H54 (cell line): ENCODE results near the gene FBLN2.
"Not testable (repeated sequence)": the region's sequence is repeated elsewhere in the genome, so short reads cannot be mapped to it uniquely, and the experiment has no call there.

Experiments used
- DNase-seq: peaks from one replicate; pipeline ENCODE4 v3.0.0; 2011; ENCODE audit warnings: low spot score, mixed read lengths; ENCODE audit not compliant: insufficient read length
- FAIRE-seq: peaks from 3 replicates; lab custom pipeline; 2011; peaks lifted over from hg19 to GRCh38; lab: Jason Lieb, UNC
- POLR2A ChIP-seq: IDR thresholded peaks from 2 replicates; pipeline ENCODE4 v1.6.1; 2011; ENCODE audit warnings: low read depth, mild to moderate bottlenecking, low read length

The FBLN2 gene

DNA sequence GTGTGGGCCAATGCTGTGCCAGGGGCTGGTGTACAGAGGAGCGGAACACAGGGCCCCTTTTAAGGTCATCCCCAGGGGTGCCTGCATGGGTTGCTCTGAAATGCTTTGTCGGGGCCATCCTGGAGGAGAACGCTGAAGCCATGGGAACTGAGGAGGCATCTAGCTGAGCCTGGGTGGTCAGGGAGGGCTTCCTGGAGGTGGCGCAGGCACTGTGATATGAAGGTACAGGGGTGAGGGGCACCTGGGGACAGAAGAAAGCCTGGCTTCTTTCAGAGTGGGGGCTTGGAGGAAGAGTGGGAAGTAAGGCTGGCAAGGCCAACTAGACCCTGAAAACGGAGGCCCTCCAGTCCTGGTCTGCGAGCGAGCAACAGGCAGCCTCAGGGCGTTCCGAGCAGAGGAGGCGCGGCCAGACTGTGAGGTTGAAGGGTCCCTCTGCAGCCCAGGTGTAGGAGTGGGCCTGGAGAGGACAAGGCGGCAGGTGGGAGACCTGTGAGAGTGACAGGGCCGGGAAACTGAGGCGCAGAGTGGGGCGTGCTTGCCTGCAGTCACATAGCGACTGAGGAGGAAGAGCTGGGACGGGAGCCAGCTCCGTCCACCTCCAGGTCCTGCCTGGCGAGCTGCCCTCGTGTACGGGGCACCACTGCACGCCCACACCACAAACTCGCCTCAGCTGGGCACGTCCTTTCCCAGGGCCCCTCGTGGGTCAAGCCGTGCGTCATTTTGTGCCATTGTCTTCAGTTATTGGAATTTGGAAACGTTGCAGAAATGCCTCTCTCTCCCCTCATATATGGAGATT is 4.1 kb downstream of the FBLN2 start:
- no peak for FAIRE-seq
- no peak for TF ChIP-seq POLR2A

DNA sequence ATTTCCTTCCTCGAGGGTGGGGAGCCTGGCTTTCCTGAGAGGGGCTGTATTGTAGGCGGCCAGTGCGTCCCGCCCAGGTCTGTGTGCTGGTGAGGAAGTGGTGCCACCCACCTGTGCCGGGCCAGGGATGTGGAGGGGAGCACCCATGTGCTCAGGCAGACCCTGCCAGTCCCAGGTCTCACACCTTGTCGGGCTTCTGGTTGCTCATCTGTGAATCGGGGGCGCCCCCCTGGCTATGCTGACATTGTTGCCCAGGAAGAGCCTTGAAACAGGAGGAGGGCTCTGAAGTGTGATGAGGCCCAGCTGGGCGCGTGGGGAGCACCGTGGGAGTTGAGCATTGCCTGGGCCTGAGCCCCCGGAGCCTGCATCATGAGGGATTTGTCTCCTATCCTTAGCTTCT is 4.8 kb downstream of the FBLN2 start:
- TF ChIP-seq POLR2A, result no peak
- no peak for DNase-seq
- FAIRE-seq, result no peak

More for the DNA sequence above, 4.1 kb downstream of the FBLN2 start:
- no peak for DNase-seq

DNA sequence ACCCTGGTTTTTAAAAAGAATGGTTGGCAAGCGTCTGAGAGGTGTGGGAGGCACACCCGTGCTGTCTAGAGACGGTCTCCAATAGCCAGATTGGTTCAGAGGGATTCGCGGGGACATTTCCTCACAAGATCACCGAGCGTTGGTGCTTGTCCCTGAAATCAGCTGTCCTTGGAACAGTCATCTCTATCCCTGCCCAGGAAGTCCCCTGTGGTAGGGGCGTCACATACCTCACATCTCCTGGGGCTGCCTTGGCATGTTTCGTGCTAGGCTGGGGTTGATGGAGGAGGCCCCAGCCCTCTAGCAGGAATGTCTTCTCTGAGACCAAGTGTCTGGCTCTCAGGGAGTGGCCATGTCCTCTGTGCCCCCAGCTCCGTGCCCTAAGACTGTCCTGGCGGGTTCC is 6.8 kb downstream of the FBLN2 start:
- FAIRE-seq (no peak), DNase-seq (no peak)
- TF ChIP-seq POLR2A, result no peak

DNA sequence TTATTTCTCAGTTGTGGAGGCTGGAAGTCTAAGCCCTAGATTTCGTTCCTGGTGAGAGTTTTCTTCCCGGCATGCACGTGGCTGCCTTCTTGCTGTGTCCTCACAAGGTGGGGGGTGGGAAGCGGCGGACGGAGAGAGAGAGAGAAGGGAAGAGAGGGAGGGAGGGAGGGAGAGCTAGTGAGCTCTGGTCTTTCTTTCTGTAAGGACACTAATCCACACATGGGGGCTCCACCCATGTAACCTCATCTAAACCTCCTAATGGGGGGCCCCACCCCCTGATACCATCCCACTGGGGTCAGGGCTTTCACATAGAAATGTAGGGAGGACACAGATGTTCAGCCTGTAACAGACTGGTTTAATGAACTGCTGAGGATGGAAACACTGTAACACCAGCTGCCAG is 7.3 kb downstream of the FBLN2 start:
- DNase-seq (no peak), FAIRE-seq (no peak)
- no peak for TF ChIP-seq POLR2A

DNA sequence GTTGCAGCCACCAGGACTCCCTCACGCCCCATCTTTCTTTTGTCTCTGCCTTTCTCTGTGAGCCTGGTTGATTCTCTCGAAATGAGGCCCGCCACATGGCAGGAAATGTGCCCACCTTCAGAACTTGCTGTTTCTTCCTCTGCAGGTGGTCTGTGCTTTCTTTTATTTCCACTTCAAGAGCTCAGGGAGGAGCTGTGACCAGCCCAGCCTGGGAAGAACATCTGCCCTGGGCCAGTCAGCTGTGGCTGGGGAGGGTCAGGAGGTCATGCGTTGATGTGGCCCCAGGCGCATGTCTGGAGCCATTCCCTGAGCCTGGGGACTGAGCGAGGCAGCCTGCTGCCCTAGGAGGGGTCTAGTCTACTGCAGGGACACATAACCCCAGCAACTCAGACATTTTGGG is 8.0 kb downstream of the FBLN2 start:
- FAIRE-seq, result no peak
- DNase-seq, result no peak
- TF ChIP-seq POLR2A, result no peak

DNA sequence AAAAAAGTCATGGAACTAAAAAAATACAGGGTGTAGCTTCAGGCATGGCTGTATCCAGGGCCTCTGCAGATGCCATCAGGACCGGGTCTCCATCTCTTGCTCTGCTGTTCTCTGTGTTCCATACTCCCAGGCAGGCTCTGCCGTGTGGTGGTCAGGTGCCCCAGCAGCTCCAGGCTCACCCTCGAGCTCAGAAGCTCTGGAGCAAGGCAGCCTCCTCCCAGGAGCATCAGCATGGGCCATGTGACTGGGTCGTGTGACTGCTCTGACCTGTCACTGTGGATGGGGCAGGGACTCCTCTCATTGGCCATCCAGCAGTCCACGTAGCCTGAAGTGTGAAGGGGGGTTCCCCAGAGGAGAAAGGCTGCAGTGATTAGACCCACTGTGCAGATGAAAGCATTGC is 8.5 kb downstream of the FBLN2 start:
- DNase-seq (no peak), FAIRE-seq (no peak)
- TF ChIP-seq POLR2A, result no peak

DNA sequence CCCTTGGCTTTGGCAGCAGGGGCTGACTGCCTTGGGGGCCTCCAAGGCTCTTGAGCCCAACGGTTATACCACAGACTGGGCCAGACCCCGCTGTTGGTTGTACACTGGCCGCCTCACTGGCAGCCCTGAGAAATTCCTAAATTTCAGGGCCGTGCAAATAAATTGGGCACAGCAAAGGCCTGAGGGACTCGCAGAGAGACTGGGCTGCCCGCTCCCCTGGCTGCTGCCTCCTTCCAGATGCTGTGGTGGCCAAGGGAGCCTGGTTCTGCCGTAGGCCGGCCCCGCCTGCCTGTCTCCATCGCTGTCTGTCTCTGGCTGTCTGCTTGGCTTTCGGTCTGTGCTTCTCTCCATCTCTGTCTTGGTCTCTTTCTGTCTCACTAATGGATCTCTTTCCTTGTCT is 9.0 kb downstream of the FBLN2 start:
- no peak for TF ChIP-seq POLR2A
- no peak for DNase-seq
- FAIRE-seq, result no peak

DNA sequence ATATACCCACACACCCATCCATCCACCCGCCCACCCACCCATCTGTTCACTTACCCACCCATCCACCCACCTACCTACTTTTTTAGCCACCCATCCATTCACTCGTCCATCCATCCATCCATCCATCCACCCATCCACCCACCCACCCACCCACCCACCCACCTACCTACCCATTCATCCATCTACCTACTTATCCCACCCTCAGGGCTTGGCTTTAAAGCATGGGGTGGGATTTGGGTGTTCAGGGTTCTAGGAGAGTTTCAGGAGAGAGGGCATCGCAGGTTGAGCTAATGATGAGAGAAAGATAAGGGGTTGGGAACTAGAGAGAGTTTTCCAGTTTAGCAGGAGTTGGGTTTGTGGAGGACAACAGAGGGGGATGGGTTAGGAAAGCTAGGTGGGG is 9.7 kb downstream of the FBLN2 start:
- no peak for DNase-seq
- no peak for FAIRE-seq
- TF ChIP-seq POLR2A, result no peak

DNA sequence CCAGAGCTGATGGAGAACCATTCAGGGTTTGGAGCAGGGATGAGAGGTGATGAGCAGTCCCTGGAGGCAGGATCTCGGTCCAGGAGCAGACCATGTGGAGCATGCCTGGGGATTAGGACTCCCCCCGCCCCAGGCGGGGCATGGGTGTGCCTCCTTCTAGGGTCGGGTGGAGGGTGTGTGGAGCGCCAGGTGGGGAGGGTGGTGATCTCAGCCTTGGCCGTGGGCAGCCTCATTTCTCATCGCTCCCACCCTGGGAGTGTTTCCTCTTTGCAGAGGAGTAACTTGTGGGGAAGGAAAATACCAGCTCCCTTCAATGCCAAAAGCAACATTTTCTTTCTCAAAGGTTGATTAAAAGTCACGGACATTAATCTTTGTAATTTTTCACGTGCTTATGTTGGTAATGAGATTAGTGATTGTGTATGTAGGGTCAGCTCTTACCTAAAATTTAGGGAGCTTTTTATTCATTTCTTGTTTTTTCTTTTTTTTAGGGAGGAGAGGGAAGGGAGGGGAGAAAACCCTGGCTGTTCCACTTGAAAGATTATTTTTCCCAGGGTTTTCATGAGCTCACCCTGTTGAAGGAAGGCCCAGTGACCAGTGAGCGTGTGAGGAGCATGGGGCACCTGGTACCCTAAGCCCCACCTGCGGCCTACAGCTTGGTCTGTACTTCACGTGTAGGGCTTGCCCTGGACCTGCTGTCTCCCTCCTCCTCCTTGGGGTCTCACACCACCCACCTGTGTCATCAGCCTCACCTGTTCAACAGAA is 11.0 kb downstream of the FBLN2 start:
- no peak for FAIRE-seq
- TF ChIP-seq POLR2A, result no peak
- DNase-seq, result no peak

DNA sequence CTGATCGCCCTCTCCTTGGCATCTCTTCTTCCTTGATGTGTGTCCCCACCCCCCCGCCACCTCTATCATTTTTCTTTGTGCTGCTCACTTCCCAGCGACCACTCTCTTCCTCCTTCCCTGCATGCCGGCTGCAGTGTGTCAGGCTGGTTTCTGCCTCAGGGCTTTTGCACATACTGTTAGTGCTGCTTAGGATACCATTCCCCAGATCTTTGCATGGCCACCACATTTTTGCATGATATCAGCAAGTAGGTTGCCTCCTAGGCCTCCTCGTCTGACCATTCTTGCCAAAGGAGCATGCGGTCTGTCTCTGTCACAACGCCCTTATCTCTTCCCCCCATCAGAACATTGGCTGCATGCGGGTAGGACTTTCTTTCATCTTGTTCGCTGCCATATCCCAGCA is 12.5 kb downstream of the FBLN2 start:
- FAIRE-seq (no peak), DNase-seq (no peak)
- TF ChIP-seq POLR2A, result no peak

DNA sequence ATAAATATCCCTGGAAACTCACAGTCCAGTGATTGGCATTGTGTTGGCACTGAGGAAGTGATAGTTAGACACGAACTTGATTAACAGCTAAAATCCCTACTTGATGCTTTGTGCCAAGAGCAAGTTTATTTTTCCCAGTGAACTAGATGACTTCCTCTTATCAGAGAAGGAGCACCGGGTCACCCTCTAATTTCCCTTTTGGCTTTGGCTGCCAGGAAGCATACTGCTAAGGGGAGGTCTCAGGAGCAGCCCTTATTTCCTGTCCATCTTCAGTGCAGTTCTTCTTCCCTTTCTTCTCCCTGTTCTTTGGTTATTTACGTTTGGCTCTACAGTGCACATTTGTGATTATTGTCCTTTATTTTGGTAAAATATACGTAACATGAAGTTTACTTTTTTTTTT is 13.0 kb downstream of the FBLN2 start:
- no peak for TF ChIP-seq POLR2A
- FAIRE-seq (no peak), DNase-seq (no peak)

DNA sequence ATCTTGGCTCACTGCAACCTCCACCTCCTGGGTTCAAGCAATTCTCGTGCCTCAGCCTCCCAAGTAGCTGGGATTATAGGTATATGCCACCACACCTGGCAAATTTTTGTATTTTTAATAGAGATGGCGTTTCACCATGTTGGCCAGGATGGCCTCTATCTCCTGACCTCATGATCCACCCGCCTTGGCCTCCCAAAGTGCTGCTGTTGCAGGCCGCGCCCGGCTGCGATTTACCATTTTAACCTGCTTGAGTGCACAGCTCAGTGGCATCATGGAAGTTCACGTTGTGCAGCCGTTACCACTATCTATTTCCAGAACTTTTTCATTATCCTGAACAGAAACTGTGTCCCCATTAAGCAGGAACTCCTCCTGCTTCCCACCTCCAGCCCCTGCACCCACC is 13.5 kb downstream of the FBLN2 start:
- not testable (repeated sequence) for FAIRE-seq

DNA sequence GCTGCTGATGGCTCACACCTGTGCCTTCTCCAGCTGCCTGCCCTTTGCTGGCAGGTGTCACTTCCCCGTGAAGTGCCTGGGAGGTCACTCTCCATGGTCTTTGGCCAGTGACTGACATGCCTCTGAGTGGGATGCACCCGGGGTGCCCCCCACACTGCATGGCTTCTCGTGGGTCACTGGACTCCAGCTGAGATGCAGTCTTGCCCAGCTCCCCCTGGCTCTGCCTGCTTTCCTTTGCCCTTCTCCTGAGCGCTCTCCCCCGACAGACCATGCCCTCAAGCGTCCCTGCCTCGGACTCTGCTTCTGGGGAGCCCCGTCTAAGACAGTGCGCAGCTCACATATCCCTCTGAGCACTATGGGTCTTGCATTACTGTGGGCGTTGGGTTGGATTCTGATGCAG is 14.4 kb downstream of the FBLN2 start:
- no peak for DNase-seq
- FAIRE-seq, result no peak

More for the DNA sequence above, 13.5 kb downstream of the FBLN2 start:
- DNase-seq, result not testable (repeated sequence)

DNA sequence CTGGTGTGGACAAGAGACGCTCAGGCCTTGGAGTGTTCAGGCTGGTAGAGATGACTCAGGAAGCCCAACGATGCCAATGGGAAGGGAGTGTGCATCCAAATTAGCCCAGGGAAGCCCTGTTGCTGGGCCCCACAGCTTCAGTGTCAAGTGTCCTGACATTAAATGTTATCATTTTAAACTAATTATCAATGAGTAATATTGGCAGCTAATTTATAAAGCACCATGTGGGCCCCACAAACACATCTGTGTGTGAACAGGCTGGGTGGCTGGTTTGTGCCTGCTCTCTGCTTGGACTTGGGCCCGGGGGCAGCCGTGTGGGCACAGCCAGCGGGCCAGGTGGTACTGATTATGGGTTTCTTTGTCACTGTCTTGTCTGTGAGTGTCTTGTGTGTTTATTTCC is 15.0 kb downstream of the FBLN2 start:
- no peak for FAIRE-seq
- no peak for DNase-seq
- TF ChIP-seq POLR2A, result no peak

More for the DNA sequence above, 14.4 kb downstream of the FBLN2 start:
- no peak for TF ChIP-seq POLR2A

DNA sequence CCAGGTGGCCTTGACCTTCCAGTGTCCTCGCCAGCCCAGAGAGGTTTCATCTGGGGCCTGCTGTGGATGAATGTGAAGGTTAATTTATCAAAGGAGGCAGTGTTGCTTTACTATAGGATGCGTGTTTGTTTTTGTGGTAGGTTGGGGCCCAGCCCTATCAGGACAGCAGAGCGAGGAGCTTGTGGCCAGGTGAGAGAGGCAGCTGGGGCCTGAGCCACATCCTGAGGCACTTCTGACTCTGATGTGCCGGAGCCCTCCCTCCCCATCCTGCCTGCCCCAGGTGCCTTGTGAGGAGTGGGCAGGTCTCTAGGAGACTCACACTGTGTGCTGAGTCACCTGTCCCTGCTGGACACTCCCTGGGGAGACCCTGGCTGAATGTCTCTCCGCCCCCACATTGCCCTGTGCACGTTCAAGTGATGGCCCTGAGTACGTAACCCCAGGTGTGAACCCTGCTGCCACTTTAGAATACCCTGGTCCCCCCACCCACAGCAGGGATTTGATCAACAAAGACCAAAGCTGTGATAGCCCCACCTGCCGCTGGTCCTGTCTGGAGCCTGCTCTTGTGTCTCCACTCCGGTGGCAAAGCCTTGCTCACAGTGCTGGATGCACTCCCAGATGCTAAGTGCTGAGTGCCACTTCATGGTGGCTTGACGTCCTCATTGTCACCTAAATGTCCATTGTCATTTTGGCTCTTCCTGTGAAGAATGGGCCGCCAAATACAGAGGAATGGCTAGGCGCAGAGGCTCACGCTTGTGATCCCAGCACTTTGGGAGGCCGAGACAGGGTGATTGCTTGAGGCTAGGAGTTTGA is 16.0 kb downstream of the FBLN2 start:
- DNase-seq (no peak), FAIRE-seq (no peak)
- no peak for TF ChIP-seq POLR2A
